GM10847 (cell line): ENCODE data around the gene DCUN1D3.

Source experiments
- POLR2A ChIP-seq: IDR thresholded peaks from 2 replicates; pipeline ENCODE4 v1.6.1; 2011; ENCODE audit not compliant: insufficient read length; ENCODE audit errors: extremely low read depth

Gene DCUN1D3

DNA sequence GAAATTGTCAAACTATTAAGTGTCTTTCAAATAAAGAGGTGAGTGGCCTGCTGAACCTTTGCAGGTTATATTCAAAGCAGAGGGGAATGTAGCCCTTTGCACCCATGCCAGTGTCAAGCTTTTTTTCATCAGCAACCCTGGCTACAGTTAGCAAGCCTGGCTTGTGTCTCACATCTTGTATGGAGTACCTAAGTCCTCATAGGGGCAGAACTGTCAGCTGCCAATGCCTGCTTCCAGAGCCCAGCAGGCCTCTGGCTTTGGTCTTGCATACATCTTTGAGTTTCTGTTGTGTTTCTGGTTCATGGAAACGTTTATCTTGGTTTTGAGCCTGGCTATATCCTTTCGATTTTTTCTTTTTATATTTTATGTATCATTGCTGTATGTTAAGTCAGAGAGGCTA is 67.1 kb downstream of the DCUN1D3 start:
- TF ChIP-seq POLR2A = no peak

DNA sequence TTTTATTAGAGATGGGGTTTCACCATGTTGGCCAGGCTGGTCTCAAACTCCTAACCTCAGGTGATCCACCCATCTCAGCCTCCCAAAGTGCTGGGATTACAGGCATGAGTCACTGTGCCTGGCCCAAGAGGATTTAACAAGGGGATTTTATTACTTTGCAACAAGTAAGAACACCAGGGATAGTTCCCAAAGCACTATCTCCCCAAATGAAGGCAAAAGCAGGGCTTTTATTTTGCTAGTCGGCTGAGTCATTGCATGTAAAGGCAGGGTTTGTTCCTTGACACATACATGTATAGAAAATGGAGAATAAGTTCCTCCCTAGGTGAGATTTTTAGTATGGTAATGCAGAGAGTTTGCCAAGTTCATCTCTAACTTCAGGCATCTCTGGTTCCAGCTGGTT is 69.8 kb downstream of the DCUN1D3 start:
- no peak for TF ChIP-seq POLR2A

DNA sequence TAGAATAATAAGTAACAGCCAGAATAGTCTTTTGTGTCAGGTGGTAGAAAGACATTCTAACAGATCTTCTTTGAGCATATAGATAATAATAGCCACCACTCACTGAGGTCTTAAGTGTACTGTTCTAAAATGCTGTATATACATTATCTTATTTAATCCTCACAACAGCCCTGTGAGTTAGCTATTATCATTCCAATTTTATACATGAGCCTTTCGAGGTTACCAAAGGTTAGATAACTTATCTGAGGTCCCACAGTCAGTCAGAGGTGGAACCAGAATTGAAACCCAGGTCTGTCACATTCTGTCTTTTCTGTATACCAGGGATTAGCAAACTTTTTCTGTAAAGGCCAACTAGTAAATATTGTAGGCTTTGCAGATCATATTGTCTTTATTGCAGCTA is 70.6 kb downstream of the DCUN1D3 start:
- TF ChIP-seq POLR2A = no peak

- no peak for TF ChIP-seq POLR2A
These were observed 74.1 kb downstream of the DCUN1D3 start for GRCh38 chr16:20826039-20826566.

- no peak for TF ChIP-seq POLR2A
These were observed 77.4 kb downstream of the DCUN1D3 start for GRCh38 chr16:20822521-20823325.

DNA sequence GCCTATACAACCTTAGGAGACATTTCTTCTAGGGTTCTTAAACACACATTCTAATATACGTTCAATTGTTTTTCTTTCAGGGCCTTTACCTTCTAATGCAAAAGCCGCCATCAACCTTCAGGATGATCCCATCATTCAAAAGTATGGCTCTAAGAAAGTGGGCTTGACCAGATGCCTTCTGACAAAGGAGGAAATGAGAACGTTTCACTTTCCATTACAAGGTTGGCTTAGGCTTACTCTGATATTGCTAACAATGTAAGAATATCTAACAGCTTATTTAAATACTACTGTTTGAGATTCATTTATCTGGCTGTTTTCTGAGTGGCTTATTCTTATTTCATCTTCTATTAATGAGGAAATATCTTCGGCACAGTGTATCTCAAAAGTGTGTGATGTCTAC is 78.5 kb downstream of the DCUN1D3 start:
- TF ChIP-seq POLR2A = no peak

- no peak for TF ChIP-seq POLR2A
These were observed 81.1 kb downstream of the DCUN1D3 start for GRCh38 chr16:20818929-20819585.

DNA sequence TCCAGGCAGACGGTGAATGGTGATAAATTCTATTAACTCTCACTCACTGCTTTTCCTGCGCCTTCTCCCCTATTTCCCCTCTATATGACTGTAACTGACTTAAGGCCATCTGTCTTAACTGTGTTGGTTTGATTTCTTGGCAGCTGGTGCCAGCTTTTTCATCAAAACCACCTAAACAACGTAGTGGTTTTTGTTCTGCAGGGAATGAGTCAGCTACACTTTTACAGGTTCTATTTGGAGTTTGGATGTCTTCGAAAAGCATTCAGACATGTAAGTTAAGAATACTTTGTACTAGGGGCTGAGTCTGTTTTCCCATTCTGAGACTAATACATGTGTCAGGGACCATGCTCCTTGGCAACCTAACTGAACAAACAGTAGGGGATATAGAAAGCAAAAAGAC is 85.4 kb downstream of the DCUN1D3 start:
- no peak for TF ChIP-seq POLR2A

DNA sequence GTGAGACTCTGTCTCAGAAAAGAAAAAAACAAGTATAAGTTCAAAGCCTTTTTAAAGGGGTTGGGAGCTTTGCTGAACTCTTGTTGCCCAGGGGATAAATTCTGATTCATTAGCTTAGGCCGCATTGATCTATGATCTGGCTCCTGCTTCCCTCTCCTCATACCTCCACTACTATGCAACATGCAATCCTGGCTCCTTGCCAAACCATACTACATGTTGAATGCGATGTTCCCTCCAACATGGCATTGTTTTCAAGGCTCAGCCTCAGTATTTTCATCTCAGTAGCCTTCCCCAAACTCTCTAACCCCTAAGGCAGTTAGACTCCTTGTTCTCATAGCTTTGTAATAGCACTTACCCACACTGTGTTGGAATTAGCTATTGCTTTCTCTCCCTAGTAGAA is 87.6 kb downstream of the DCUN1D3 start:
- no peak for TF ChIP-seq POLR2A

DNA sequence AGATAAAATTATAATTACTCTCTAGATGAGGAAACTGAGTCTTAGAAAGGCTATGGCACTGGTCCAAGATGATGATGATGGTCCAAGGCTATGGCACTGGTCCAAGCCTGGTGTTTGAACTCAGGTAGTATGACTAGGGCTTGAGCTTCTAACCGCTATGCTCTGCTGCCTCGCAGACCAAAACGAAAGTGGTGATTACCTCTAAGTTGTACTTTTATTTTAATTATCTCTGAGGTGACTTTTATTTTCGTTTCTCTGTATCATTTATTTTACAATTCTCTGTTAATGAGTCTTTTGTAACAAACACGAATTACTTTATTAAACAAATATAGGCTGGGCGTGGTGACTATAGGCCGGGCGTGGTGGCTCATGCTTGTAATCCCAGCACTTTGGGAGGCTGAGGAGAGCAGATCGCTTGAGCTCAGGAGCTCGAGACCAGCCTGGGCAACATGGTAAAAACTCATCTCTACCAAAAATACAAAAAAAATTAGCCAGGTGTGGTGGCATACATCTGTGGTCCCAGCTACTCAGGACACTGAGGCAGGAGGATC is 88.2 kb downstream of the DCUN1D3 start:
- no peak for TF ChIP-seq POLR2A

DNA sequence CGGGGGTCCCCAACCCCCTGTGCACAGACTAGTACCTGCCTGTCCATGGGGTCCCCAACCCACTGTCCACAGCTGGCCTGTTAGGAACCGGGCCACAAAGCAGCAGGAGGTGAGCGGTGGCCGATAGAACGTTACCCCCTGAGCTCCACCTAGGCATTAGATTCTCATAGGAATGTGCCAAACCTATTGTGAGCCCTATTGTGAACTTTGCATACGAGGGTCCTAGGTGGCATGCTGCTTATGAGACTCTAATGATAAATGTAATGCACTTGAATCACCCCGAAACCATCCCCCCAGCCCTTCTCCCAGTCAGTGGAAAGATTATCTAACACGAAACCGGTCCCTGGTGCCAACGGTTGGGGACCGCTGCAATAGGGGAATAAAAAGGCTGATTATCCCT is 92.3 kb downstream of the DCUN1D3 start:
- no peak for TF ChIP-seq POLR2A

GRCh38 chr16:20806168-20807050 is 93.7 kb downstream of the DCUN1D3 start, which contains the start of the genes ERI2 and REXO5:
ERI2 (minus strand) TSS chr16:20806472; CDS start chr16:20806430, 42 bp downstream.
REXO5 (plus strand) TSS chr16:20806527; CDS start chr16:20806954, 427 bp downstream.
- TF ChIP-seq POLR2A = peak; percentile 71
